ENCODE results near the gene ESPN.

DNA sequence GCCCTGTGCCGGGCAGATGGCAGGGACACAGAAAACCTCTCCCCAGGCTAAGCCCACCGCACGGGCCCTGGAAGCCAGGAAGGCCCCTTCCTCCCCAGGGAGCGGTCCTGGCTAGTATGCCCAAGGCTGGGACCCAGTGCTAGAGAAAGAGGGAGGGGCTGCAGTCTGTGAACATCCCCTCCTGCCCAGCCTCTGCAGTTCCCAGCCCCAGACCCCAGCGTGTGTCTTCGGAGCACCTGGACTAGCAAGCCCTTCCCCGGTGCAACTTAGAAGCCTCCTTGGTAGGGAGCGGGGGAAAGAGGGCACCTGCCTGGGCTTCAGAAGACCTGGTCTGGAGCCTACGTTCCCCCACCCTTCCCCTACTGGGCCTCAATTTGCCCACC lies 64.8 kb downstream of the ESPN start:
- TF ChIP-seq EP300 (IDR thresholded peaks at IDR 0.05; ENCODE audit: low read depth) (no peak), CTCF (IDR thresholded peaks at IDR 0.05) (no peak), POLR2AphosphoS5 (IDR thresholded peaks at IDR 0.05) (no peak), POLR2A (IDR thresholded peaks at IDR 0.05) (no peak)

Measured in transverse colon (tissue), 4 donors.